GM21447 (cell line): ENCODE data around the gene ITGB7.

Source experiments
- ATAC-seq: cut with Tn5 transposase; IDR thresholded peaks from one replicate; pipeline ENCODE4 v1.9.1; 2021; ENCODE audit not compliant: unreplicated experiment

Gene ITGB7

GRCh38 chr12:53231671-53231920 is 24.5 kb upstream of the ITGB7 start:
- no peak for ATAC-seq

- ATAC-seq = no peak
Measured at GRCh38 chr12:53230108-53230845, 23.2 kb upstream of the ITGB7 start.

- ATAC-seq = no peak
Measured at GRCh38 chr12:53229454-53229853, 22.4 kb upstream of the ITGB7 start.

GRCh38 chr12:53227836-53228235 is 20.8 kb upstream of the ITGB7 start:
- no peak for ATAC-seq

GRCh38 chr12:53227341-53227740 is 20.3 kb upstream of the ITGB7 start:
- ATAC-seq = no peak

GRCh38 chr12:53226815-53227214 is 19.8 kb upstream of the ITGB7 start:
- ATAC-seq = no peak

- no peak for ATAC-seq
Measured at GRCh38 chr12:53225635-53226424, 18.8 kb upstream of the ITGB7 start.

GRCh38 chr12:53224897-53225634 is 18.0 kb upstream of the ITGB7 start:
- no peak for ATAC-seq

GRCh38 chr12:53224061-53224896 is 17.2 kb upstream of the ITGB7 start:
- no peak for ATAC-seq

GRCh38 chr12:53223389-53224060 is 16.5 kb upstream of the ITGB7 start:
- ATAC-seq = no peak

GRCh38 chr12:53222806-53223261 is 15.8 kb upstream of the ITGB7 start:
- ATAC-seq = no peak

GRCh38 chr12:53222170-53222721 is 15.2 kb upstream of the ITGB7 start:
- ATAC-seq = no peak

- ATAC-seq = peak; percentile 26
Measured at GRCh38 chr12:53221203-53222080, 14.4 kb upstream of the ITGB7 start.

GRCh38 chr12:53220694-53221202 is 13.7 kb upstream of the ITGB7 start:
- peak; percentile 54 for ATAC-seq

GRCh38 chr12:53219956-53220693 is 13.1 kb upstream of the ITGB7 start:
- ATAC-seq = peak; percentile 39

- ATAC-seq = no peak
Measured at GRCh38 chr12:53219292-53219955, 12.4 kb upstream of the ITGB7 start.

GRCh38 chr12:53218551-53219291 is 11.7 kb upstream of the ITGB7 start:
- ATAC-seq = no peak
